HG02571 (cell line): ENCODE data around the gene CNTN6.

ENCODE experiments used
- ATAC-seq: cut with Tn5 transposase; IDR thresholded peaks from one replicate; pipeline ENCODE4 v1.9.1; 2021; ENCODE audit warnings: mild to moderate bottlenecking, moderate library complexity; ENCODE audit not compliant: unreplicated experiment

The CNTN6 gene

GRCh38 chr3:1171320-1171719, 78.5 kb downstream of the CNTN6 start:
- ATAC-seq, result no peak

GRCh38 chr3:1172644-1173043, 79.8 kb downstream of the CNTN6 start:
- ATAC-seq, result no peak

- no peak for ATAC-seq
Measured at GRCh38 chr3:1179146-1179545, 86.3 kb downstream of the CNTN6 start.

- ATAC-seq, result no peak
Measured at GRCh38 chr3:1183320-1184048, 90.7 kb downstream of the CNTN6 start.

- ATAC-seq, result no peak
Measured at GRCh38 chr3:1190569-1190968, 97.7 kb downstream of the CNTN6 start.

- no peak for ATAC-seq
Measured at GRCh38 chr3:1191026-1191425, 98.2 kb downstream of the CNTN6 start.

- ATAC-seq, result no peak
Measured at GRCh38 chr3:1195947-1196346, 103.1 kb downstream of the CNTN6 start.

GRCh38 chr3:1197051-1197450, 104.2 kb downstream of the CNTN6 start:
- ATAC-seq, result no peak

GRCh38 chr3:1200371-1200770, 107.5 kb downstream of the CNTN6 start:
- no peak for ATAC-seq

- ATAC-seq, result no peak
Measured at GRCh38 chr3:1207904-1208303, 115.1 kb downstream of the CNTN6 start.

- no peak for ATAC-seq
Measured at GRCh38 chr3:1214933-1215332, 122.1 kb downstream of the CNTN6 start.

- ATAC-seq, result no peak
Measured at GRCh38 chr3:1216856-1217255, 124.0 kb downstream of the CNTN6 start.

- no peak for ATAC-seq
Measured at GRCh38 chr3:1227111-1227510, 134.3 kb downstream of the CNTN6 start.

- ATAC-seq, result no peak
Measured at GRCh38 chr3:1228289-1228688, 135.5 kb downstream of the CNTN6 start.

GRCh38 chr3:1230920-1231319, 138.1 kb downstream of the CNTN6 start:
- ATAC-seq, result no peak

- ATAC-seq, result no peak
Measured at GRCh38 chr3:1232276-1232675, 139.5 kb downstream of the CNTN6 start.

GRCh38 chr3:1235526-1236120, 142.8 kb downstream of the CNTN6 start:
- no peak for ATAC-seq

- no peak for ATAC-seq
Measured at GRCh38 chr3:1251282-1252060, 158.6 kb downstream of the CNTN6 start.

GRCh38 chr3:1252061-1252430, 159.2 kb downstream of the CNTN6 start:
- no peak for ATAC-seq

- ATAC-seq, result no peak
Measured at GRCh38 chr3:1262246-1262645, 169.4 kb downstream of the CNTN6 start.

- ATAC-seq, result no peak
Measured at GRCh38 chr3:1263121-1263520, 170.3 kb downstream of the CNTN6 start.

- no peak for ATAC-seq
Measured at GRCh38 chr3:1269808-1270207, 177.0 kb downstream of the CNTN6 start.
